ENCODE results near the gene ECT2.
"Not testable (repeated sequence)": the region's sequence is repeated elsewhere in the genome, so short reads cannot be mapped to it uniquely, and the experiment has no call there.

ECT2 gene

DNA sequence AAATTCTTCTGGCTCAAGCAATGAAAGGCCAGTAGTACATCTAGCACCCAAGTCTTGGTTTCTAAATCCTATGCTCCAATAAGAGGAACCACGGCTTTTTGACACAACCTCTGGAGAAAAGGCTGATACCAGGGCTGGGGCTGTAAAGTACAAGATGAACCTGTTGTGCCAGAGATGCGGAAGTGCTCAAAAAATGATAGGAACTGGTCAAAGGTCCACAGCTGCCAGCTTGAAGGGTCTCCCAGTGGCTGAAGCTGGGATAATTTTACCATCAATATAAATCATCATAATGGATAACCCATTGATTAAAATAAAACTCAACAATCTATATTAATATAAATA is 39.1 kb upstream of the ECT2 start:
- Mint-ChIP-seq H3K27me3 (no peaks in the 10 kb centered on the region), H3K9me3 (ENCODE audit: low read depth) (no peaks in the 10 kb centered on the region), H3K36me3 (peaks cover 2% of the 10 kb centered on the region), H3K27ac (no peak overlapping the region), H3K4me3 (peak overlapping the region; percentile 95), H3K4me1 (ENCODE audit: low read depth) (peaks cover 29% of the 10 kb centered on the region)

DNA sequence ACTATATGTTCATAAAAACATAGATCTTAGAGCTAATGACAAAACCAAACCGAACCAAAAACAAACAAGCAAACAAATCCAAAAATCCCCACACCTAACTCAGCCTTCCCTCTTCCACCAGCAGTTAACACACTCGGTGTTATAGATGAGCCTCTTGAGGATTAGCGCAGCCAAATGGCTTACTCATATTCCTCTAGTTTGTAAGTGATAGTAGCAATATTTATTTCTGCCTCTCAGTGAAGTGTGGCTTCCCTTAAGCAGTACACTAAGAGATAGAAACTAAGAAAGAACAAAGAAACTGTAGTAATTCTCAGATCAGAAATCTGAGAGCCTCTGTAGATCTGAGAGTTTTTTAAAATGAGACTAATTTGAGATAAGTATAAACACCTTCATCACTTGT is 37.2 kb upstream of the ECT2 start:
- no peaks in the 10 kb centered on the region for H3K9me3 Mint-ChIP-seq (ENCODE audit: low read depth)

DNA sequence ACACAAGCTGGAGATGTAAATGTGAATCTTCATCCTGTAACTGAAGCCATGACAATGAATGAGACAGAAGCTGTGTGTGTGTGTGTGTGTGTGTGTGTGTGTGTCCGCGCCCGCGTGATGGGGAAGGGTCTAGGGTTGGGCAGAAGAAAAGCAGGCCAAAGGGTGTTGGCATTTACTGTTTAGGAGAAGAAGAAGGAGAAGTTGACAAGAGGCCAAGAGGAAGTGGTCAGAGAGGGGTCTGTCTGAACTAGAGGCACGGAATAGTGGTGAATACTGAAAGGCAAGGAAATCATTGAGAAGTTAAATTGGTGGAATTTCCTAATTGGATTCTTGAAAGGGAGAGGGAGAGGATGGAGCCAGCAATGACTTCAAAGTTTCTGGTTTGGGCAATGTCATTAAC is 34.0 kb upstream of the ECT2 start:
- H3K27ac Mint-ChIP-seq: no peak overlapping the region
- H3K36me3 Mint-ChIP-seq: no peaks in the 10 kb centered on the region
- no peaks in the 10 kb centered on the region for H3K9me3 Mint-ChIP-seq (ENCODE audit: low read depth)
- H3K4me3 Mint-ChIP-seq: no peak overlapping the region
- no peaks in the 10 kb centered on the region for H3K4me1 Mint-ChIP-seq (ENCODE audit: low read depth)
- H3K27me3 Mint-ChIP-seq: peaks cover 3% of the 10 kb centered on the region

More for the DNA sequence above, 37.2 kb upstream of the ECT2 start:
- Mint-ChIP-seq H3K27ac (no peak overlapping the region), H3K36me3 (no peaks in the 10 kb centered on the region), H3K4me1 (ENCODE audit: low read depth) (peaks cover 20% of the 10 kb centered on the region), H3K4me3 (peak overlapping the region; percentile 35), H3K27me3 (no peaks in the 10 kb centered on the region)

DNA sequence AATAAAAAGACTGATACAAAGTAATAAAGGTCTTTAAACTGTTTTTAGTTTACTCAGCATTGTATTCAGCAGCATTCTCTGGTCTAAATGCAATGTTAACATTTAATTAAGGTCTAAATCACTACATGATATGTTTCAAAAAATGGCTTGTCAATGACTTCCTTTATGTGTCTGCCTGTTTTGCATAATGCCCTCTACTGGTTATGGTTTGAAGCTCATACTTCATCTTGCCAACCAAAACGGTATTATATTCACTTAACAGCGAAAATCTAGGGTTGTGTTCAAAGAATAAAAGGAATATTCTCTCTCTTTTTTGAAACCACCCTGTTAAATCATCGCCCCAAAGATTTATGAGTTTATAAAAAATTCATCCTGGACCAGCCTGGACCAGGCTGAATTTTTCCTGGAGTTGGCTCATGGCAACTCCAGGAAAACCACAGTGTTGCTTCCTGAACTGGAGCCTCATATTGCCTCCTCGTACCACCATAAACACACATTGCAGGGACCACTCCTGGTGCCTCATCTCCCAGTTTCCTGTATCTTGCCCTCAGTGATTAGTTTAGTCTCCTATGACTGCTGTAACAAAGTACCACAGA is 32.9 kb upstream of the ECT2 start:
- Mint-ChIP-seq H3K27ac (no peak overlapping the region), H3K4me1 (ENCODE audit: low read depth) (no peaks in the 10 kb centered on the region), H3K36me3 (no peaks in the 10 kb centered on the region), H3K4me3 (no peak overlapping the region), H3K27me3 (peaks cover 3% of the 10 kb centered on the region), H3K9me3 (ENCODE audit: low read depth) (no peaks in the 10 kb centered on the region)

DNA sequence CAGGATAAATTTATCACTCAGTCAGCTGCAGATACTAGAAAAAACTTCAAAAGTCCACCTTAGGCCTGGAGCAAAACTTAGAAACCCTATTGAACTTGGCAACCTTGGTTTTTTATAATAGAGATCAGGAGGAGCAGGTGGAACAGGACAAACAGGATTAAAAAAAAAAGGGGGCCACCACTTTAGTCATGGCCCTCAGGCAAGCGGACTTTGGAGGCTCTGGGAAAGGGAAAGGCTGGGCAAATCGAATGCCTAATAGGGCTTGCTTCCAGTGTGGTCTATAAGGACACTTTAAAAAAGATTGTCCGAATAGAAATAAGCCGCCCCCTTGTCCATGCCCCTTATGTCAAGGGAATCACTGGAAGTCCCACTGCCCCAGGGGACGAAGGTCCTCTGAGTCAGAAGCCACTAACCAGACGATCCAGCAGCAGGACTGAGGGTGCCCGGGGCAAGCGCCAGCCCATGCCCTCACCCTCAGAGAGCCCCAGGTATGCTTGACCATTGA is 27.9 kb upstream of the ECT2 start:
- not testable (repeated sequence) for H3K4me3 Mint-ChIP-seq; H3K27me3 Mint-ChIP-seq; H3K4me1 Mint-ChIP-seq (ENCODE audit: low read depth); H3K36me3 Mint-ChIP-seq; H3K27ac Mint-ChIP-seq
- H3K9me3 Mint-ChIP-seq (ENCODE audit: low read depth): peaks cover 10% of the 10 kb centered on the region

DNA sequence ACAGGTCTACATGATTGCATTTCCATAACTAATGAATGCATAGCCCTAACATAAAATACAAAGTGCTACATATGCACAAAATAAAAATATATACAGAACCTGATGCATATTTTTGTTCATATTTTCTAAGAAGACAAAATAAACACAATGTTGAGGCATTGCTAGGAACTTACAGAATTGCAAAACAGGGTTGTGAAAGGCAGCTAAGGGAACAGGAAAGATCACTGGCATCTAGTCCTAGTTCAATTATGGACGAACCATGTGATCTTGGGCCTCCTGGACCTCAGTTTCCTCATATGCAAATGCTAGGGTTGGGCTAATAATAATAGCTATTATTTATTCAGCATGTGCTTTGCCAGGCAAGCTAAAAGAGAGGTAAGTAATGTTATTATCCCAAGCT is 24.1 kb upstream of the ECT2 start:
- H3K27ac Mint-ChIP-seq: no peak overlapping the region
- peaks cover 10% of the 10 kb centered on the region for H3K9me3 Mint-ChIP-seq (ENCODE audit: low read depth)
- H3K4me1 Mint-ChIP-seq (ENCODE audit: low read depth): no peaks in the 10 kb centered on the region
- H3K4me3 Mint-ChIP-seq: no peak overlapping the region
- H3K27me3 Mint-ChIP-seq: peaks cover 1% of the 10 kb centered on the region
- peaks cover 5% of the 10 kb centered on the region for H3K36me3 Mint-ChIP-seq

DNA sequence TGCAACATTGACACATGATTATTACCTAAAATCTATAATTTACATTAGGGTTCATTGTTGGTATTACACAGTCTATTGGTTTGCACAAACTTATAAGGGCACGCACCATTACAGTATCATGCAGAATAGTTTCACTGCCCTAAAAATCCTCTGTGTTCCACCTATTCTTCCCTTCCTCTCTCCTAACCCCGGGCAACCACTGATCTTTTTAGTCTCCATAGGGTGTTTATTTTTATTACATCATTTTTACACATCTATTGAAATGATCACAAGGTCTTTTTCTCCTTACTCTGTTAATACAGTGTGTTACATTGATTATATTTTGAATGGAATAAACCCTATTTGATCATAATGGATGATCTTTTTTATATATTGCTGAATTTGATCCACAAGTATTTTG is 15.5 kb upstream of the ECT2 start:
- Mint-ChIP-seq H3K4me1 (ENCODE audit: low read depth) (no peaks in the 10 kb centered on the region), H3K4me3 (no peak overlapping the region), H3K9me3 (ENCODE audit: low read depth) (no peaks in the 10 kb centered on the region), H3K36me3 (no peaks in the 10 kb centered on the region), H3K27me3 (peaks cover 4% of the 10 kb centered on the region), H3K27ac (no peak overlapping the region)

DNA sequence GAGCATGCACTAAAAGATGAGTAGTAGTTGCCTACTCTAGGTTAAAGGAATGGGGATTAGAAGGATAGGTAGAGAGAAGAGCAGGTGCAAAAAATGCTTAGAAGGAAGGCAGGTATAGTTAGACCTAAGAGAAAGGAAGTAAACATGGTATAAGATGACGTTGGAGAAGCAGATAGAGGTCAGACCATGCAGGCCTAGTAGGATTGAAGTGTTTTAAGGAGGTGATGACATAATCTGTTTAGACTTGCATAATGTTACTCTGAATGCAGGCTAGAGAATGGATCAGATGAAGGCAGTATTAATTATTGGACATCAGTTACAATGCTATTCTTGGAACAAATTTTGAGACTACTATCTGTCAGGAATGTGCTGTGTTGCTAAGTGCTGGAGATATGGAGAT is 11.1 kb upstream of the ECT2 start:
- Mint-ChIP-seq H3K4me3 (no peak overlapping the region), H3K36me3 (no peaks in the 10 kb centered on the region), H3K9me3 (ENCODE audit: low read depth) (no peaks in the 10 kb centered on the region), H3K27me3 (peaks cover 4% of the 10 kb centered on the region), H3K4me1 (ENCODE audit: low read depth) (no peaks in the 10 kb centered on the region), H3K27ac (no peak overlapping the region)

DNA sequence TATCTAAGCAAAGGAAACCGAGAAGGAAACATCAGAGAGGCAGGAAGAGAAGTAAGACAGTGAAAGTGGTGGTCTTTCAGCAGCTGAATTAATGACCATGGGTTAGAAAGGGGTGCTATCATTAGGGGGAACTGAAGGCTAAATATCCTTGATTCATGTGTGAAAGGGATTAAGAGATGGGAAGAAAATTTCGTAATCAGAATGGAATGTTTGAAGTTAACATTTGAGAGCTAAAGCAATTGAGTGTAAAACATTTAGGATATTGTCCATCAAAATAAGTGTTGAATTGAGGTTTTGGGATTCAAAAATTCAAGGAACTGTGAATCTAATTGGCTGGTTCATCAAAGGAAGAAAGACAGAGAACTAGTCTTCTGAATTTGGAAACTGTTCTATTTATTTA is 4.1 kb upstream of the ECT2 start:
- Mint-ChIP-seq H3K27ac (no peak overlapping the region), H3K27me3 (no peaks in the 10 kb centered on the region), H3K9me3 (ENCODE audit: low read depth) (no peaks in the 10 kb centered on the region), H3K4me1 (ENCODE audit: low read depth) (peaks cover 6% of the 10 kb centered on the region), H3K36me3 (no peaks in the 10 kb centered on the region), H3K4me3 (no peak overlapping the region)

DNA sequence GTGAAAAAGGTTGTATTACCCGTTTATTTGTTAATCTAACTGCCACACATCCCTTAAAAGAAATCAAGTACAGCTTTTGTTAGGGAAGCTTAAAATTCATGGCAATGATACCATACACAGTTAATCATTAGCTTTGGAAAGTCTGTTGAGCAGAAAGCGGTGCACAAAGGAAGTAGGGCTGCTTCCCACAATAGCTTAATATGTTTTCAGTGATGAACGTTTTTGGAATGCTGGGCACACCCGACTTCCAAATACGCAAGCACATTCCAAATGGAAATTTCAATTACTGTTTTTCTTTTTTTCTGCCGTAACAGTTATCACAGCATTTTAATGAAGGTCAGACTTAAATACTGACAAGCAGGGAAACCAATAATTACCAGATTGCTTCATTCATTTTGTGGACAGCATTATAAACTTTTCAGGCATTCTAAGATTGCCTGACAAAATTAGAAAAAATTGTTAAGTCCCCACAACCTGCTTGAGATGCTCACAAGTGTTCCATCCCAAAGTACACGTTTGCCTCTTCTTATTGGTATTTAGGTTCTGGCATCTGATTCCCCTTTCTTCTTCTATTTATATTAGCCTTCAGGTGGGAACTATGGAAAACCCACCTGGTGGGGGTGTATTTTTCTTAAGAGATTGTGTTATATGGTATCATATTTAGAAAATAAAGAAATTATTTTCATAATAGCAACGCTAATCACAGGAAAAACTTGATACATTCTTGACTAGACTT is 1.1 kb upstream of the ECT2 start:
- Mint-ChIP-seq H3K27ac (no peak overlapping the region), H3K4me1 (ENCODE audit: low read depth) (peaks cover 12% of the 10 kb centered on the region), H3K9me3 (ENCODE audit: low read depth) (no peaks in the 10 kb centered on the region), H3K36me3 (no peaks in the 10 kb centered on the region), H3K27me3 (no peaks in the 10 kb centered on the region), H3K4me3 (peak overlapping the region; percentile 97)

DNA sequence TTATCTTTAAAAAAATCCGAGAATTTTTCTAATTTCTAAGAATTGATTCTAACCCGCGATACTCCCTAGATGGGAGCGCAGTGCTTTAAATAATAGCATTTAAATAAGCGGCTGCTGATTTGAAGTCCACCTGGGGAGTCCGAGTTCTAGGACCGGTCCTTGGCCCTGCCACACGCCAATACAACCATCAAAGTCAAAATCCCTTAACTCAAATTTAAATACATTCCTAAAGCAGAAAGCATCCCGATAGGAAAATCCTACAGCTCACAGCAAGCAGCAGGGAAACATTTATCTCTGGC is 508 bp upstream of the ECT2 start:
- Mint-ChIP-seq H3K36me3 (peaks cover 2% of the 10 kb centered on the region), H3K4me1 (ENCODE audit: low read depth) (peaks cover 12% of the 10 kb centered on the region), H3K27ac (peak overlapping the region; percentile 91), H3K27me3 (no peaks in the 10 kb centered on the region), H3K9me3 (ENCODE audit: low read depth) (no peaks in the 10 kb centered on the region), H3K4me3 (peak overlapping the region; percentile 97)

DNA sequence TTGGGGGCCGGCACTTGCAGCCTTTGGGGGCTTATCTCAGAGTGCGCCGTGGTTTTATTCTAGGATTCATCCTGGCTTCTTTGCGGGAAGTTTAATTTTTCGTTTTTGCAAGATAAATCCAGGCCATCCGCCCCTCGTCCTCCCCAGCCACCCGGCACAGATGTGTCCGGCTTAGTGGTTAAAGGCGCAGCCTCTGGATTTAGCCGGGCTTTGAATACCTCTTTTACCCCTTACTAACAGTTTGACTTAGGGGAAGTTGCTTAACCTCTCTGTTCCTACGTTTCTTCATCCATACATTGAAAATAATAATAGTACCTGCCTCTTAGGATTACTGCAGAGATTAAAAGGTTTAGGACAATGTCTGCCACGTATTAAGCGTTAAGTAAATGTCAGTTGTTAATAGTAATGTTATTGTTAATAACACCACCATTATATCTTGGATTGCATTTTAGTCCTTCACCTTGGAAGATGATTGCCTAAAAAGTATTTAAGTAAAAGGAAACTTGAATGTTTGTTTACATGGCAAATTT is 714 bp downstream of the ECT2 start:
- H3K27ac Mint-ChIP-seq: no peak overlapping the region
- no peaks in the 10 kb centered on the region for H3K27me3 Mint-ChIP-seq
- H3K9me3 Mint-ChIP-seq (ENCODE audit: low read depth): no peaks in the 10 kb centered on the region
- H3K4me1 Mint-ChIP-seq (ENCODE audit: low read depth): peaks cover 12% of the 10 kb centered on the region
- H3K4me3 Mint-ChIP-seq: peak overlapping the region; percentile 97
- H3K36me3 Mint-ChIP-seq: peaks cover 6% of the 10 kb centered on the region

DNA sequence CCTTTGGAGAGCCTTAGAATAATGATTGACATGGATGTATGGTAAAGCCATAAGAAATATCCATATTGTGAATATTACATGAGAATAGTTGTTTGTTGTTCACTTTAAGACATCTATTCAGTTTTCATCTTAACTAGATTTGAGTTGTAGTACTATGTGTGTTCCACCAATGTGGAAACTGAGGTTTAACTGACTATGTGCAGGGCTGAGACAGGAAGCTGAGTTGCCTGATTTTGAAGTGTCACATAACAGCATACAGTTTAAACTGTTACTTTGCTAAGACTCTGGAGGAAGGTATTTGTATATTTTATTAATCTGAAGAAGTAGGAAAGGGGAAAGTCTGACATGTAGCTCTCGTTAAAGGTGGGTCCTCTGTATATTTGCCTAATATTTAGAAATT is 2.1 kb downstream of the ECT2 start:
- peaks cover 12% of the 10 kb centered on the region for H3K4me1 Mint-ChIP-seq (ENCODE audit: low read depth)
- no peaks in the 10 kb centered on the region for H3K9me3 Mint-ChIP-seq (ENCODE audit: low read depth)
- no peak overlapping the region for H3K27ac Mint-ChIP-seq
- H3K27me3 Mint-ChIP-seq: no peaks in the 10 kb centered on the region
- peaks cover 6% of the 10 kb centered on the region for H3K36me3 Mint-ChIP-seq
- peak overlapping the region; percentile 42 for H3K4me3 Mint-ChIP-seq

DNA sequence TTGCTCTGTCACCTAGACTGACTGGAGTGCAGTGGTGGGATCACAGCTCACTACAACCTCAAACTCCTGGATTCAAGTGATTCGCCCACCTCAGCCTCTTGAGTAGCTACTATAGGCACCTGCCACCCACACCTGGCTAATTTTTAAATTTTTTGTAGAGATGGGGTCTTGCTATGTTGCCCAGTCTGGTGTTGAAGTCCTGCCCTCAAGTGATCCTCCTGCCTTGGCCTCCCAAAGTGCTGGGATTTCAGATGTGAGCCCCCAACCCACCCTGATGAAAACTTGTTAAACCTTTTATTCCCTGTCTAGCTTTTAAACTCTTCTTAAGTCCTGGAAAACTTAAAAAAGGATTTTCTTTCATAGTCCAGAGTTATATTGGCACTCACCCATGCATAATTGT is 2.6 kb downstream of the ECT2 start:
- Mint-ChIP-seq H3K4me3 (no peak overlapping the region), H3K36me3 (peaks cover 6% of the 10 kb centered on the region), H3K9me3 (ENCODE audit: low read depth) (no peaks in the 10 kb centered on the region), H3K27me3 (no peaks in the 10 kb centered on the region), H3K4me1 (ENCODE audit: low read depth) (peaks cover 12% of the 10 kb centered on the region), H3K27ac (no peak overlapping the region)

DNA sequence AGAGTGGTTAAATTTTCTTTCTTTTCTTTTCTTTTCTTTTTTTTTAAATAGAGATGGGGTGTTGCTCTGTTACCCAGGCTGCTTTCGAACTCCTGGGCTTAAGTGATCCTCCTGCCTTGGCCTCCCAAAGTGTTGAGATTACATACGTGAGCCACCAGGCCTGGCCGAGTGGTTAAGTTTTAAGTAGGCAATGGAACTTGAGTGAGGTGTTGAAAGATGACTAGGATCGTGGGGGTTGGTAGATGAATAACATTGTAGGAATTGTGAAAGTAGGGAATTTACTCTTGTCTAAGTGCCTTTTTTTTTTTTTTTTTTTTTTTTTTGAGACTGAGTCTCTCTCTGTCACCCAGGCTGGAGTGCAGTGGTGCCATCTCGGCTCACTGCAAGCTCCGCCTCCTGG is 9.9 kb downstream of the ECT2 start:
- not testable (repeated sequence) for H3K27ac Mint-ChIP-seq; H3K4me3 Mint-ChIP-seq; H3K4me1 Mint-ChIP-seq (ENCODE audit: low read depth); H3K9me3 Mint-ChIP-seq (ENCODE audit: low read depth); H3K27me3 Mint-ChIP-seq
- peaks cover 22% of the 10 kb centered on the region for H3K36me3 Mint-ChIP-seq

DNA sequence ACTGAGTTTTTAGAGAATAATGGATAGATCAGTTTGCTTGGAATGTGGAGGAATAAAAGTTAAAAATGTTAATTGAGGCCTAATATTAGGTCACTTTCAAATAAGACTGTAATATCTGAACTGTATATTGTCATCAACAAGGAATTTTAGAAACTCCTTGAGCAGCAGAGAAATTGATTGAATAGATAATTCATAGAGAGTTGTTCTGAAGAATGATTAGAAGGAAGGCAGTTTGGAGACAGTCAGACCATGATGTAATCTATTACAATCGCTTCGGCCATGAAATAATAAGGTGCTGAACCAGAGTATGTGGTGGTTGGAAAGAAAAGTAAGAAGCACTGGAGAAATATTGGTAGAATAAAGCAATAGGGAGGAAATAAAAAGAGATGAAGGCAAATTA is 15.7 kb downstream of the ECT2 start:
- H3K27ac Mint-ChIP-seq: no peak overlapping the region
- no peaks in the 10 kb centered on the region for H3K4me1 Mint-ChIP-seq (ENCODE audit: low read depth)
- peaks cover 27% of the 10 kb centered on the region for H3K36me3 Mint-ChIP-seq
- H3K4me3 Mint-ChIP-seq: no peak overlapping the region
- no peaks in the 10 kb centered on the region for H3K9me3 Mint-ChIP-seq (ENCODE audit: low read depth)
- no peaks in the 10 kb centered on the region for H3K27me3 Mint-ChIP-seq

Data from activated naive CD8-positive, alpha-beta T cell (primary cell).